Activated B cell treated with CpG ODN at 0.5 μM for 24 hours (primary cell): ENCODE results near the gene ISY1. TPM values are rescaled to one million over a fixed set of nuclear protein-coding genes. Genes with fewer than 3 reads are reported as not detected.

Experiments used
- ATAC-seq: fragments of 200-7000 bp; cut with Tn5 transposase; one replicate; pipeline ENCODE4 v1.10.0; 2021; ENCODE audit warnings: low read depth, mild to moderate bottlenecking, moderate library complexity
- CTCF ChIA-PET: fragments of 350-600 bp; sonication (Branson Sonifier 250); formaldehyde crosslinking; loops from one replicate; lab custom pipeline; 2021; ENCODE audit warnings: antibody characterized with exemption; lab: Charles Lee
- POLR2A ChIA-PET: fragments of 350-600 bp; sonication (Branson Sonifier 250); formaldehyde crosslinking; loops from one replicate; lab custom pipeline; 2021; ENCODE audit warnings: antibody characterized with exemption; lab: Charles Lee
- DNase-seq: peaks from one replicate; pipeline ENCODE4 v3.0.0; 2022
- H3K27ac Mint-ChIP-seq: one replicate; pipeline ENCODE4 v1.8.0; 2020; ENCODE audit warnings: mixed read lengths
- H3K27me3 Mint-ChIP-seq: one replicate; pipeline ENCODE4 v1.8.0; 2021; ENCODE audit warnings: mixed read lengths
- H3K36me3 Mint-ChIP-seq: one replicate; pipeline ENCODE4 v1.8.0; 2021; ENCODE audit warnings: low read depth, mixed read lengths
- H3K4me1 Mint-ChIP-seq: one replicate; pipeline ENCODE4 v1.8.0; 2021; ENCODE audit warnings: mixed read lengths
- H3K4me3 Mint-ChIP-seq: one replicate; pipeline ENCODE4 v1.8.0; 2020; ENCODE audit warnings: mild to moderate bottlenecking, mixed read lengths
- H3K9me3 Mint-ChIP-seq: one replicate; pipeline ENCODE4 v1.8.0; 2020; ENCODE audit warnings: mixed read lengths
- intact Hi-C: fragments of 100-400 bp; cut with micrococcal nuclease; formaldehyde crosslinking; loops from one replicate; pipeline ENCODE4 v1.15.1; 2024
- total RNA-seq: library from RNA; stranded (reverse); gene quantifications from 2 replicates; pipeline ENCODE4 v1.2.3, GENCODE V29; 2022
- TF ChIP-seq, protein P1 (sequence below): fragments of 200-600 bp; IDR thresholded peaks from one replicate; pipeline ENCODE4 v1.8.0; 2022; ENCODE audit warnings: antibody characterized with exemption, mild to moderate bottlenecking

Gene ISY1
- total RNA-seq, 1 donor from 2014 or later, result 47.7 TPM

DNA sequence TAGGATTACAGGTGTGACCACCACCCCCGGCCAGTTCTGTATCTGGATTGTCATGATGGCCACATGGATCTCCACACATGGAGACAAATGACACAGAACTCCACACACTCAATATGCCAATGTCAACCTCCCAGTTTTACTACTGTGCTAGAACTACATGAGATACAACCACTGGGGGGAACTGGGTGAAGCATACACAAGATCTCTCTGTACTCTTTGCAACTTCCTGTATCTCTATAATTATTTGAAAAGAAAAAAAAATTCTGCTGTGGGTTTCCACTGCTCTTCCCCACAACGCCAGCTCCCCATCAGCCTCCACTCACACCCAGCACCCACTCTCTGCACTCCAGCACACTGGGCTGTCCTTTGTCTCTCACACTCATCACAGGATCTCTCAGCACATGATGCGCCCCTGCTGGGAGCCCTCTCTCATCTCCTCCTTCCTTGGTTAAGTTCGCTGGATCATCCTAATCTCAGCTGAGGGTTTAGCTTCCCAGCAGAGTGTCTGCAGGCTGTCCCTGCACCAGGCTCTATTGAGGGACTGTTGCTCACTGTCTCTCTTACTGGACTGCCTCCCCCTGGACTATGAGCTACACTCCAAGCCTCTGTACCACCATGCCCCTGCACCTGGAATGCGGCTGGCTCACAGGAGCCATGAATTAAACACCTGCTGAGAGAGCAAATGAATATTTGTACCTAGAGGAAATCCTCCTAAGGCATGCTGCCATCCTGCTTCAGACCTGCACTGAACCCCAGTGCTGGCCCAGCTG lies 28.6 kb downstream of the ISY1 start:
- H3K36me3 Mint-ChIP-seq, result peaks cover 89% of the 10 kb centered on the region
- no peak overlapping the region for H3K27ac Mint-ChIP-seq
- H3K4me3 Mint-ChIP-seq, result no peak overlapping the region
- H3K27me3 Mint-ChIP-seq, result no peaks in the 10 kb centered on the region
- TF ChIP-seq, protein P1, sequence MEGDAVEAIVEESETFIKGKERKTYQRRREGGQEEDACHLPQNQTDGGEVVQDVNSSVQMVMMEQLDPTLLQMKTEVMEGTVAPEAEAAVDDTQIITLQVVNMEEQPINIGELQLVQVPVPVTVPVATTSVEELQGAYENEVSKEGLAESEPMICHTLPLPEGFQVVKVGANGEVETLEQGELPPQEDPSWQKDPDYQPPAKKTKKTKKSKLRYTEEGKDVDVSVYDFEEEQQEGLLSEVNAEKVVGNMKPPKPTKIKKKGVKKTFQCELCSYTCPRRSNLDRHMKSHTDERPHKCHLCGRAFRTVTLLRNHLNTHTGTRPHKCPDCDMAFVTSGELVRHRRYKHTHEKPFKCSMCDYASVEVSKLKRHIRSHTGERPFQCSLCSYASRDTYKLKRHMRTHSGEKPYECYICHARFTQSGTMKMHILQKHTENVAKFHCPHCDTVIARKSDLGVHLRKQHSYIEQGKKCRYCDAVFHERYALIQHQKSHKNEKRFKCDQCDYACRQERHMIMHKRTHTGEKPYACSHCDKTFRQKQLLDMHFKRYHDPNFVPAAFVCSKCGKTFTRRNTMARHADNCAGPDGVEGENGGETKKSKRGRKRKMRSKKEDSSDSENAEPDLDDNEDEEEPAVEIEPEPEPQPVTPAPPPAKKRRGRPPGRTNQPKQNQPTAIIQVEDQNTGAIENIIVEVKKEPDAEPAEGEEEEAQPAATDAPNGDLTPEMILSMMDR, result no peak
- ATAC-seq (no peak), DNase-seq (no peak)
- no peaks in the 10 kb centered on the region for H3K9me3 Mint-ChIP-seq
- POLR2A ChIA-PET, result interaction anchor here (1.6 kb wide), 1 partner anchor 10 kb away, joined by 3 read pairs; the partner anchor contains the start of gene RAB43
- CTCF ChIA-PET, result no interaction called here
- intact Hi-C loops, result no loop called here
- H3K4me1 Mint-ChIP-seq, result no peaks in the 10 kb centered on the region

DNA sequence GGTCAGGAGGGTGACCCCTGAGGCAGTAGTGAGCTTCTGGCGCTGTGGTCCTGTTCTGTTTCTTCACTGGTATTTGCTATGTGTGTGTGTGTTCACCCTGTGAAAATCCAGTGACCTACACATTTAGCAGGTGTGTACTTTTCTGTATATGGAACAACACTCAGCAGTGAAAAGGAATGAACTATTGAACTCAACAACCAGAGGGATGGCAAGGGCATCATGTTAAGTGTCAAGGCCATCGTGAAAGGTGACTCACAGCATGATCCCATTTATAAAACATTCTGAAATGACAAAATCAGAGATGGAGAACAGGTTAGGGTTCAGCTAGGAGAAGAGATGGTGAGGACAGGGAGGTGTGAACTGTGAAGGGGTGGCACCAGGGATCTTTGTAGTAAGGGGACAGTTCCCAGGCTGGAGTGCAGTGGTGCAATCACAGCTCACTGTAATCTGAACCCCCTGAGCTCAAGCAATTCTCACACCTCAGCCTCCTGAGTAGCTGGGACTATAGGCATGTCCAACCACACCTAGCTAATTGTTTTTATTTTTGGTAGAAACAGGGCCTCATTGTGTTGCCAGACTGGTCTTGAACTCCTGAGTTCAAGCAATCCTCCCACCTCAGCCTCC lies 29.3 kb downstream of the ISY1 start:
- no peak for DNase-seq
- intact Hi-C loops, result no loop called here
- Mint-ChIP-seq H3K36me3 (peaks cover 85% of the 10 kb centered on the region), H3K27me3 (no peaks in the 10 kb centered on the region), H3K27ac (no peak overlapping the region), H3K9me3 (no peaks in the 10 kb centered on the region), H3K4me1 (no peaks in the 10 kb centered on the region), H3K4me3 (no peak overlapping the region)
- TF ChIP-seq, protein P1, result no peak
- ChIA-PET CTCF (no interaction called here), POLR2A (interaction anchor here (0.6 to 1.6 kb wide), 2 partner anchors 8 to 10 kb away, joined by 3 to 4 read pairs; partner anchors contain the start of gene RAB43)
- ATAC-seq, result no peak

DNA sequence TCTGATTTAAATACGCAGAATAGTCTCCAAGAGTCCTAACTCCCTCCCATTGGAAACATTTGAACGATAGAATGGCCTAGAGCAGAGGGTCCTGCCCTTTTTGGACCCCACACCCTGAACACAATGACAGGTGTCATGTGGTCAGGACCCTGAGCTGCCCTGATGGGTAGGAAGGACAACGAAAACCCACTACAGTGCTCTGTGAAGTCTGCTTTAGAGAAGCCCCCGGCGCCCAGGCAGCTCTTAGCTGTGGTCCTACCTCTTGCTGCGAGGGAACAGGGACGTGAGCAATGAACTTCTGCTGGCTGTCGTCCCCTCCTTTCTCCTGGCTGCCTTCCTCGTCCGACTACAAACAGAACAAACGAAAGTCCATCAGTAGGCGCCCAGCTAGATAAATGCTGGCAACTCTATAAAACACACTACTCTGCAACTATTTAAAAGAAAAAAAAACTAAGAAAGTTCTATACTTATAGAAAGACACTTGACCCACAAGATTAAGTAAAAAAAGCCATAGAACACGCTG lies 30.5 kb downstream of the ISY1 start:
- Mint-ChIP-seq H3K9me3 (no peaks in the 10 kb centered on the region), H3K27me3 (no peaks in the 10 kb centered on the region), H3K4me3 (no peak overlapping the region), H3K36me3 (peaks cover 78% of the 10 kb centered on the region), H3K4me1 (no peaks in the 10 kb centered on the region), H3K27ac (no peak overlapping the region)
- intact Hi-C loops, result no loop called here
- DNase-seq (no peak), ATAC-seq (no peak)
- POLR2A ChIA-PET, result interaction anchor here (1.6 kb wide), 1 partner anchor 8 kb away, joined by 3 read pairs; the partner anchor contains the start of gene RAB43
- CTCF ChIA-PET, result no interaction called here
- TF ChIP-seq, protein P1, result no peak

DNA sequence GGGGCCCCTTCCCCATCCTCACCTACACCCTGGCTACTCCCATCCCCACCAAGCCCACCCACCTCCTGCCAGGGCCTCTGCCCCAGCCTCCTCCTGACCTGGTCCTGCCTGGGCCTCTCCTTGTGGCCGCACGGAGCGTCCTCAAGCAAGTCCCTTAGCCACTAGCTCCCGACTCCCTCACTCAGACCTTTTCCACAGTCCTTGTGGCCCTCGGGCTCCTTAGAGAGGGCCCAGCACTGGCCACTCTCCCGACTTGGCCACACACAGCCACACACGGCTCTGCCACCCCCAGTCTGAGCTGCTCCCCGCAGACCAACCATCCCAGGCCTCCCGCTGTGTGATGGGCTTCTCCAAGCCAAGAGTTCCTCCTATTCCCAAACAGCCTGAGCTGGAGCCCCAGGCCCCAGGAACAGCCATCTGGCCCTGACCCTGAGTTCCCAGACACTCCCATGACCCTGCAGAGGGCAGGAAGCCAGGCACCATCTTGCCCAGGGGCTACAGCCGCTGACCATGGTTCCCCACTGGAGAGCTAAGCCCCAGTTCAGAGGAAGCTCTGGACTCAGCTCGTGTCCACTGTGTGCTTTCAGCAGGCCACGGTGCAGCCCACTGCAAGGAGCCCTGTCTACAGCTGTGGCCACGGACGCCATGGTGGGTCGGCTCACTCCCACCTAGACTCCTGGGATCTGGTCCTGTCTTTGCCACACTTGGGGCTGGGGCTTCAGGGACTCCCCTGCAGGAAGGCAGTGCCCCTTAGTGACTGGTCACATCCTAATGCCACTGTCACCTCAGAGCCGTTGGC lies 32.3 kb downstream of the ISY1 start:
- intact Hi-C loops, result no loop called here
- Mint-ChIP-seq H3K27me3 (no peaks in the 10 kb centered on the region), H3K27ac (no peak overlapping the region), H3K4me1 (peaks cover 5% of the 10 kb centered on the region), H3K4me3 (no peak overlapping the region), H3K9me3 (no peaks in the 10 kb centered on the region), H3K36me3 (peaks cover 61% of the 10 kb centered on the region)
- DNase-seq (no peak), ATAC-seq (no peak)
- ChIA-PET CTCF (no interaction called here), POLR2A (interaction anchor here (0.7 to 1.0 kb wide), 2 partner anchors 8 to 339 kb away, joined by 3 to 6 read pairs; no protein-coding TSS in a partner anchor)
- TF ChIP-seq, protein P1, result no peak
